Adrenal gland (tissue), 5 donors: ENCODE measurements around the gene DPP7.

Experiments
- CTCF ChIP-seq, 6 experiments: fragments of 450-650 bp in 4 of 6; fragments of 200-600 bp in 2 of 6; sonication (generic) in 1 of 6; IDR thresholded peaks; 1 replicate in 5 of 6; 2 replicates in 1 of 6; pipeline versions ENCODE4 v1.5.1 to v1.8.0; 2016 to 2021; ENCODE audit warnings: antibody characterized with exemption in 6 of 6, mild to moderate bottlenecking in 2 of 6, moderate library complexity in 1 of 6
- POLR2A ChIP-seq, 2 donors: fragments of 450-650 bp; IDR thresholded peaks; one replicate each; pipeline ENCODE4 v1.6.1; 2017; ENCODE audit warnings: antibody characterized with exemption in 2 of 2, mild to moderate bottlenecking in 2 of 2, moderate library complexity in 1 of 2
- donor health status: DM: no; HTN: no; CAD: no.

DNA sequence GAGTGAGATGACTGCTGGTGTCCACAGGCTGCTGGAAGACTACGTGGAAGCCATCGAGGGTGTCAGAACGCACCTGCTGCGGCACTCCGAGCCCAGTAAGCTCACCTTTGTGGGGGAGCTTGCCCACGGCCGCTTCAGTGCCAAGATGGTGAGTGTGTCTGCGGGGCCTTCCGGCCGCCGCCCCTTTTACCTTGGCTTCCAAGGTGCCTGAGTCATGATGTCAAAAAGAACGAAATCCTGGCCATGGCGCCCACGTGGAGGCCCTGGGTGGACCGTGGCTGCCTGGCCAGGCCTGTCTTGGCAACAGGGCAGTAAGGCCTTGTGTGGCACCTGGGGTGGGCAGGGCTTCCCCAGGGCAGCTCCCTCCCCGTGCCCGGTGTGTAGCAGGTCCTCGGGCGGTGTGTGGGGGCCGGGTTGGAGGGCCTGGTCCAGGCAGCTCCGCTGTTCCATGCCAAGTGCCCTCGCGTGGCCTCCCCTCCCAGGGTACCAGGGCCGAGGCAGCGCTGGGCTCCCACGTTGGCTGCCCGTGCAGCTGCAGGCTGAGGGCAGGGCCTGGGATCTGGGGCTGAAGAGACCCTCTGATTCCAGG lies 7.8 kb downstream of the DPP7 start:
- TF ChIP-seq POLR2A (IDR thresholded peaks at IDR 0.05) (no peak), CTCF (IDR thresholded peaks at IDR 0.05) (no peak)
